SU-DHL-6 (cell line): ENCODE results near the gene SHMT2.

Experiments used
- H2AFZ ChIP-seq: fragments of 200-600 bp; sonication (generic); 2 replicates; pipeline ENCODE4 v1.6.1; 2014; ENCODE audit warnings: low read depth, mild to moderate bottlenecking, moderate library complexity, mixed read lengths, antibody characterized with exemption, low read length; ENCODE audit not compliant: severe bottlenecking
- H3F3A ChIP-seq: fragments of 200-600 bp; shearing (Covaris generic); 2 replicates; pipeline ENCODE4 v1.6.0; 2016; ENCODE audit warnings: antibody characterized with exemption, mild to moderate bottlenecking; ENCODE audit not compliant: insufficient read depth
- H3K27ac ChIP-seq: fragments of 200-600 bp; sonication (generic); 2 replicates; pipeline ENCODE4 v1.5.1; 2016; ENCODE audit warnings: low read depth, mild to moderate bottlenecking, low read length, moderate library complexity, mixed read lengths
- H3K27me3 ChIP-seq: fragments of 200-600 bp; sonication (generic), shearing (Covaris generic); 2 replicates; pipeline ENCODE4 v1.6.0; 2014; ENCODE audit warnings: mild to moderate bottlenecking, low read length
- H3K36me3 ChIP-seq: fragments of 200-600 bp; sonication (generic); 2 replicates; pipeline ENCODE4 v1.6.1; 2014; ENCODE audit warnings: mild to moderate bottlenecking, low read length, mixed read lengths
- H3K4me2 ChIP-seq: fragments of 300-600, 200-600 bp; shearing (Covaris generic), sonication (generic); 2 replicates; pipeline ENCODE4 v1.6.0; 2014; ENCODE audit warnings: low read length, low read depth, mild to moderate bottlenecking; ENCODE audit not compliant: poor library complexity, severe bottlenecking
- H3K4me3 ChIP-seq: fragments of 200-600 bp; sonication (generic); 2 replicates; pipeline ENCODE4 v1.5.1; 2014; ENCODE audit warnings: antibody characterized with exemption, low read length, mild to moderate bottlenecking, mixed read lengths; ENCODE audit not compliant: insufficient read depth, poor library complexity, severe bottlenecking
- H3K79me2 ChIP-seq: fragments of 200-600 bp; sonication (generic); 2 replicates; pipeline ENCODE4 v1.6.1; 2014; ENCODE audit warnings: mild to moderate bottlenecking, low read length, moderate library complexity; ENCODE audit not compliant: insufficient read depth
- H3K9ac ChIP-seq: fragments of 200-600 bp; sonication (generic); 2 replicates; pipeline ENCODE4 v1.7.0; 2014; ENCODE audit warnings: mild to moderate bottlenecking, low read length
- H3K9me2 ChIP-seq: fragments of 200-600 bp; sonication (generic); replicated peaks from 2 replicates; pipeline ENCODE4 v1.6.1; 2014; ENCODE audit warnings: low read length; ENCODE audit not compliant: insufficient read depth
- H3K9me3 ChIP-seq: fragments of 200-600 bp; sonication (generic); 2 replicates; pipeline ENCODE4 v1.6.1; 2014; ENCODE audit warnings: low read length, mixed read lengths; ENCODE audit not compliant: insufficient read depth
- H4K20me1 ChIP-seq: fragments of 200-600 bp; sonication (generic); 2 replicates; pipeline ENCODE4 v1.6.1; 2014; ENCODE audit warnings: low read depth, mild to moderate bottlenecking, antibody characterized with exemption, low read length, moderate library complexity, mixed read lengths
- CTCF ChIP-seq: fragments of 200-600 bp; sonication (generic); IDR thresholded peaks from one replicate; pipeline ENCODE4 v1.5.1; 2017; ENCODE audit warnings: antibody characterized with exemption, mild to moderate bottlenecking, low read length, moderate library complexity; ENCODE audit not compliant: insufficient read depth, poor library complexity, severe bottlenecking
- EZH2phosphoT487 ChIP-seq: fragments of 200-600 bp; sonication (generic), shearing (Covaris generic); conservative IDR thresholded peaks from 2 replicates; pipeline ENCODE4 v1.6.1; 2018; ENCODE audit warnings: mild to moderate bottlenecking, antibody characterized with exemption, low read length, moderate library complexity, mixed read lengths

Gene SHMT2

GRCh38 chr12:57219993-57220754 lies 9.3 kb upstream of the SHMT2 start:
- H3K27me3 ChIP-seq: no peaks in the 10 kb centered on the region
- H4K20me1 ChIP-seq: no peaks in the 10 kb centered on the region
- H3F3A ChIP-seq: peaks cover 23% of the 10 kb centered on the region
- H3K9ac ChIP-seq: no peak overlapping the region
- H2AFZ ChIP-seq: no peak overlapping the region
- H3K27ac ChIP-seq: no peak overlapping the region
- no peaks in the 10 kb centered on the region for H3K36me3 ChIP-seq
- H3K79me2 ChIP-seq: peaks cover 9% of the 10 kb centered on the region; the same call in 1 of the 2 replicates
- TF ChIP-seq EZH2phosphoT487 (no peak), CTCF (no peak)
- no peaks in the 10 kb centered on the region for H3K9me2 ChIP-seq
- no peaks in the 10 kb centered on the region for H3K9me3 ChIP-seq
- H3K4me2 ChIP-seq: no peak overlapping the region
- H3K4me3 ChIP-seq: no peak overlapping the region

GRCh38 chr12:57220770-57221168 lies 8.7 kb upstream of the SHMT2 start:
- Histone ChIP-seq H3K9ac (no peak overlapping the region), H2AFZ (no peak overlapping the region), H3K4me2 (no peak overlapping the region), H3K36me3 (no peaks in the 10 kb centered on the region), H3F3A (peaks cover 22% of the 10 kb centered on the region; the same call in 1 of the 2 replicates), H3K27ac (no peak overlapping the region), H3K27me3 (no peaks in the 10 kb centered on the region), H3K9me3 (no peaks in the 10 kb centered on the region), H3K4me3 (no peak overlapping the region), H3K9me2 (no peaks in the 10 kb centered on the region), H3K79me2 (peaks cover 9% of the 10 kb centered on the region; the same call in 1 of the 2 replicates), H4K20me1 (no peaks in the 10 kb centered on the region)
- TF ChIP-seq EZH2phosphoT487: no peak
- TF ChIP-seq CTCF: no peak

GRCh38 chr12:57221169-57221917 lies 8.2 kb upstream of the SHMT2 start:
- peaks cover 22% of the 10 kb centered on the region for H3F3A ChIP-seq
- no peak overlapping the region for H3K4me3 ChIP-seq
- no peaks in the 10 kb centered on the region for H4K20me1 ChIP-seq
- H3K36me3 ChIP-seq: no peaks in the 10 kb centered on the region
- H3K27ac ChIP-seq: no peak overlapping the region
- no peak overlapping the region for H3K4me2 ChIP-seq
- no peak overlapping the region for H3K9ac ChIP-seq
- peaks cover 9% of the 10 kb centered on the region; the same call in 1 of the 2 replicates for H3K79me2 ChIP-seq
- no peak for TF ChIP-seq CTCF
- no peak for TF ChIP-seq EZH2phosphoT487
- no peaks in the 10 kb centered on the region for H3K27me3 ChIP-seq
- no peak overlapping the region for H2AFZ ChIP-seq
- H3K9me3 ChIP-seq: no peaks in the 10 kb centered on the region
- no peaks in the 10 kb centered on the region for H3K9me2 ChIP-seq
